Measurements from ENCODE around the gene ZNF221. TPM values are rescaled to one million over a fixed set of nuclear protein-coding genes. Genes with fewer than 3 reads are reported as not detected.
"Not testable (repeated sequence)": the region's sequence is repeated elsewhere in the genome, so short reads cannot be mapped to it uniquely, and the experiment has no call there.

ZNF221 gene
- total and polyA plus RNA-seq, 2 donors (not counting 3 experiments of a cell fraction or from before 2014, with no cell fraction given), result 1.4 to 4.2 TPM

- Histone ChIP-seq H2AFZ (ENCODE audit: low read depth, low read length) (no peak overlapping the region), H3K36me3 (ENCODE audit: control insufficient read depth in 2 of 2, extremely low read depth in 1 of 2, insufficient read depth in 2 of 2, low read length in 2 of 2) (no peaks in the 10 kb centered on the region), H3K4me2 (ENCODE audit: insufficient read depth, low read length) (no peak overlapping the region), H3K27me3 (ENCODE audit: control insufficient read depth in 2 of 2, insufficient read depth in 2 of 2, low read length in 2 of 2) (peaks cover 2 to 5% of the 10 kb centered on the region in 2 experiments), H3K9me3 (replicated peaks; ENCODE audit: control insufficient read depth, insufficient read depth, low read length) (no peaks in the 10 kb centered on the region), H3K4me1 (ENCODE audit: control insufficient read depth, extremely low read depth, insufficient read depth, low read length) (no peaks in the 10 kb centered on the region), H3K4me3 (replicated peaks in 1 of 3; ENCODE audit: insufficient read depth in 1 of 3, low read depth in 1 of 3, low read length in 3 of 3) (no peak overlapping the region), H3K9ac (replicated peaks; ENCODE audit: extremely low read depth, insufficient read depth, low read length) (no peak overlapping the region), H4K20me1 (replicated peaks; ENCODE audit: control insufficient read depth, extremely low read depth, insufficient read depth, low read length) (no peaks in the 10 kb centered on the region), H3K27ac (ENCODE audit: insufficient read depth, low read depth, low read length) (no peak overlapping the region), H3K9me1 (replicated peaks; ENCODE audit: control insufficient read depth, extremely low read depth, insufficient read depth, low read length) (no peaks in the 10 kb centered on the region), H3K79me2 (ENCODE audit: control insufficient read depth, insufficient read depth, low read length) (no peaks in the 10 kb centered on the region)
- dilution Hi-C loops (cut with MboI; ENCODE audit: extremely low pct_ligation_motif_present, low sequenced_read_pairs), result no loop called here
- no peak for TF ChIP-seq MYC (IDR thresholded peaks at IDR 0.05; ENCODE audit: low read depth, low read length)
- TF ChIP-seq CTCF (IDR thresholded peaks at IDR 0.05; ENCODE audit: extremely low read depth in 1 of 2, insufficient read depth in 1 of 2, low read depth in 1 of 2, low read length in 2 of 2), result no peak
- no peak for TF ChIP-seq EZH2 (IDR thresholded peaks at IDR 0.05; ENCODE audit: borderline replicate concordance, low read depth, low read length, severe bottlenecking)
- no peak for TF ChIP-seq MAX (IDR thresholded peaks at IDR 0.05; ENCODE audit: insufficient read depth, insufficient read length)
- no peak for TF ChIP-seq FOS (IDR thresholded peaks at IDR 0.05; ENCODE audit: borderline replicate concordance, insufficient read depth, low read length)
- no peak for TF ChIP-seq POLR2AphosphoS5 (IDR thresholded peaks at IDR 0.05; ENCODE audit: insufficient read depth, low read depth, low read length)
- TF ChIP-seq POLR2A (IDR thresholded peaks at IDR 0.05; ENCODE audit: low read depth, low read length), result no peak
- TF ChIP-seq GATA2 (IDR thresholded peaks at IDR 0.05; ENCODE audit: insufficient read depth, insufficient read length, low read depth, low read length), result no peak
- no peak for TF ChIP-seq JUN (IDR thresholded peaks at IDR 0.05; ENCODE audit: borderline replicate concordance, insufficient read depth, insufficient read length, low read depth)
- no peak for DNase-seq (ENCODE audit: low read depth, low spot score)
- ChIA-PET POLR2A (no interaction called here), CTCF (interaction anchor here (0.7 to 2.0 kb wide), 3 partner anchors 10 to 132 kb away, joined by 3 to 4 read pairs (median 3); partner anchors contain the start of gene ZNF221)
- intact Hi-C loops (cut with micrococcal nuclease), result no loop called here
- FAIRE-seq, result no peak
- no TSS peak for BruUV-seq (replicated peaks)
These were observed 9.8 kb upstream of the ZNF221 start for GRCh38 chr19:43941209-43941608.

- H2AFZ ChIP-seq (ENCODE audit: low read depth, low read length); H3K4me1 ChIP-seq (ENCODE audit: control insufficient read depth, extremely low read depth, insufficient read depth, low read length); H3K27ac ChIP-seq (ENCODE audit: insufficient read depth, low read depth, low read length); DNase-seq (ENCODE audit: low read depth, low spot score); dilution Hi-C loops (cut with MboI; ENCODE audit: extremely low pct_ligation_motif_present, low sequenced_read_pairs); H3K79me2 ChIP-seq (ENCODE audit: control insufficient read depth, insufficient read depth, low read length); FAIRE-seq; H3K9me1 ChIP-seq (replicated peaks; ENCODE audit: control insufficient read depth, extremely low read depth, insufficient read depth, low read length); H3K36me3 ChIP-seq (ENCODE audit: control insufficient read depth in 2 of 2, extremely low read depth in 1 of 2, insufficient read depth in 2 of 2, low read length in 2 of 2); H3K9ac ChIP-seq (replicated peaks; ENCODE audit: extremely low read depth, insufficient read depth, low read length); BruUV-seq (replicated peaks); H3K4me3 ChIP-seq (replicated peaks in 1 of 3; ENCODE audit: insufficient read depth in 1 of 3, low read depth in 1 of 3, low read length in 3 of 3); H3K27me3 ChIP-seq (ENCODE audit: control insufficient read depth in 2 of 2, insufficient read depth in 2 of 2, low read length in 2 of 2); H3K9me3 ChIP-seq (replicated peaks; ENCODE audit: control insufficient read depth, insufficient read depth, low read length); H3K4me2 ChIP-seq (ENCODE audit: insufficient read depth, low read length); intact Hi-C loops (cut with micrococcal nuclease); H4K20me1 ChIP-seq (replicated peaks; ENCODE audit: control insufficient read depth, extremely low read depth, insufficient read depth, low read length); POLR2A ChIA-PET: not testable (repeated sequence)
- CTCF ChIA-PET, result interaction anchor here (1.7 kb wide), 1 partner anchor 12 kb away, joined by 11 read pairs; the partner anchor contains the start of gene ZNF45
These were observed 3.6 kb upstream of the ZNF221 start for GRCh38 chr19:43947412-43947811.

GRCh38 chr19:43949803-43950202 lies 1.2 kb upstream of the ZNF221 start:
- DNase-seq (ENCODE audit: low read depth, low spot score); H2AFZ ChIP-seq (ENCODE audit: low read depth, low read length); FAIRE-seq; H3K36me3 ChIP-seq (ENCODE audit: control insufficient read depth in 2 of 2, extremely low read depth in 1 of 2, insufficient read depth in 2 of 2, low read length in 2 of 2); POLR2A ChIA-PET; H3K4me3 ChIP-seq (replicated peaks in 1 of 3; ENCODE audit: insufficient read depth in 1 of 3, low read depth in 1 of 3, low read length in 3 of 3); H3K4me2 ChIP-seq (ENCODE audit: insufficient read depth, low read length); H3K9me1 ChIP-seq (replicated peaks; ENCODE audit: control insufficient read depth, extremely low read depth, insufficient read depth, low read length); H3K27me3 ChIP-seq (ENCODE audit: control insufficient read depth in 2 of 2, insufficient read depth in 2 of 2, low read length in 2 of 2); H3K27ac ChIP-seq (ENCODE audit: insufficient read depth, low read depth, low read length); H3K9me3 ChIP-seq (replicated peaks; ENCODE audit: control insufficient read depth, insufficient read depth, low read length); CTCF ChIA-PET; BruUV-seq (replicated peaks); H3K79me2 ChIP-seq (ENCODE audit: control insufficient read depth, insufficient read depth, low read length); dilution Hi-C loops (cut with MboI; ENCODE audit: extremely low pct_ligation_motif_present, low sequenced_read_pairs); H4K20me1 ChIP-seq (replicated peaks; ENCODE audit: control insufficient read depth, extremely low read depth, insufficient read depth, low read length); H3K4me1 ChIP-seq (ENCODE audit: control insufficient read depth, extremely low read depth, insufficient read depth, low read length); H3K9ac ChIP-seq (replicated peaks; ENCODE audit: extremely low read depth, insufficient read depth, low read length): not testable (repeated sequence)
- intact Hi-C loops (cut with micrococcal nuclease), result loop anchor here (1.0 to 2.0 kb wide), 2 partner anchors 75 to 184 kb away; partner anchors contain the start of gene ZNF222
